Hematopoietic multipotent progenitor cell (in vitro differentiated cells): ENCODE data around the gene DCAF8L2. TPM values are rescaled to one million over a fixed set of nuclear protein-coding genes. Genes with fewer than 3 reads are reported as not detected.

Experiments
- total RNA-seq: library from RNA; depleted of rRNA; stranded (reverse); fragments of >200 nt; gene quantifications from one replicate; pipeline ENCODE4 v1.2.3, GENCODE V29; 2012

DCAF8L2 gene
- total RNA-seq, 1 donor = not detected

Other genes starting within 250 kb of the DCAF8L2 start
- gene PPP4R3C, start 127.0 kb upstream of the DCAF8L2 start, total RNA-seq = not detected
- gene MAGEB10, start 217.6 kb downstream of the DCAF8L2 start, total RNA-seq = not detected